SJSA1 (cell line): Measurements from ENCODE around the gene KDM2A. TPM values are rescaled to one million over a fixed set of nuclear protein-coding genes. Genes with fewer than 3 reads are reported as not detected.
"Not testable (repeated sequence)": the region's sequence is repeated elsewhere in the genome, so short reads cannot be mapped to it uniquely, and the experiment has no call there.

Source experiments
- DNase-seq, 2 experiments: peaks; one replicate each; pipeline ENCODE4 v3.0.0-alpha.2; 2015 to 2020; ENCODE audit warnings: low spot score in 2 of 2, low read depth in 1 of 2
- H3K27ac ChIP-seq: fragments of 250-450 bp; sonication (Bioruptor Pico); 2 replicates; pipeline ENCODE4 v1.5.1; 2020; ENCODE audit warnings: mild to moderate bottlenecking, moderate library complexity
- H3K27me3 ChIP-seq: fragments of 250-450 bp; sonication (Bioruptor Pico); replicated peaks from 2 replicates; pipeline ENCODE4 v1.5.1; 2020; ENCODE audit warnings: mild to moderate bottlenecking, moderate library complexity
- H3K36me3 ChIP-seq: fragments of 250-450 bp; sonication (Bioruptor Pico); 2 replicates; pipeline ENCODE4 v1.5.1; 2020; ENCODE audit warnings: mild to moderate bottlenecking
- H3K4me1 ChIP-seq: fragments of 250-450 bp; sonication (Bioruptor Pico); replicated peaks from 2 replicates; pipeline ENCODE4 v1.6.1; 2021; ENCODE audit warnings: mild to moderate bottlenecking
- H3K4me3 ChIP-seq: fragments of 250-450 bp; sonication (Bioruptor Pico); 2 replicates; pipeline ENCODE4 v1.5.1; 2020; ENCODE audit warnings: mild to moderate bottlenecking
- H3K9me3 ChIP-seq: fragments of 250-450 bp; sonication (Bioruptor Pico); replicated peaks from 2 replicates; pipeline ENCODE4 v1.5.1; 2020; ENCODE audit warnings: mild to moderate bottlenecking
- total RNA-seq: library from RNA; depleted of rRNA; stranded (reverse); fragments of >200 nt; shearing (Covaris generic); gene quantifications from 2 replicates; pipeline ENCODE4 v1.2.3, GENCODE V29; 2014

KDM2A gene
- total RNA-seq, 1 experiment from 2014 or later, result 41.2 TPM

DNA sequence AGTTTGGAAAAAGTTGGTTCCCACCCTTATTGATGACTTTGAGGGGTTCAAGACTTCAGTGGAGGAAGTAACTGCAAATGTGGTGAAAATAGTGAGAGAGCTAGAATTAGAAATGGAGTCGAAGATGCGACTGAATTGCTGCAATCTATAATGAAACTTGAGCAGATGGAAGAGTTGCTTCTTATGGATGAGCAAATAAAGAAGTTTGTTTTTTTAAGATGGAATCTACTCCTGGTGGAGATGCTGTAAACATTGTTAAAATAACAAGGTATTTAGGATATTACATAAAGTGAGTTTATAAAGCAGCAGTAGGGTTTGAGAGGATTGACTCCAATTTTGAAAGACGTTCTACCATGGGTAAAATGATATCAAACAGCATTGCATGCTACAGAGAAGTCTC, 83.0 kb downstream of the KDM2A start:
- DNase-seq, result no peak
- peaks cover 26% of the 10 kb centered on the region for H3K36me3 ChIP-seq
- no peaks in the 10 kb centered on the region for H3K9me3 ChIP-seq
- no peak overlapping the region for H3K4me3 ChIP-seq
- H3K27ac ChIP-seq, result no peak overlapping the region
- peaks cover 24% of the 10 kb centered on the region for H3K4me1 ChIP-seq
- no peaks in the 10 kb centered on the region for H3K27me3 ChIP-seq

DNA sequence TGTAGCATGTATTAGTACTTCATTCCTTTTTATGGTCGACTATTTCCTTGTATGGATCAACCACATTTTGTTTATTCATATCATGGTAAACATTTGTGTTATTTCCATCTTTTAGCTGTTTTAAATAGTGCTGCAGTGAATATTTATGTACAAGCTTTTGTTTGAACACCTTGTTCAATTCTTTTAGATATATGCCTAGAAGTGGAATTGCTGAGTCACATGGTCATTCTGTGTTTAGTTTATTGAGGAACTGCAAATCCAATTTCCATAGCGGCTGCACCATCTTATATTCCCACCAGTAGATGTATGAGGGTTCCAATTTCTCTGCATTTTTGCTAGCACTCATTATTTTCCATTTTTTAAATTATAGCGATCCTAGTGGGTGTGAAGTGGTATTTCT, 85.8 kb downstream of the KDM2A start:
- DNase-seq, result no peak
- Histone ChIP-seq H3K4me1 (peaks cover 25% of the 10 kb centered on the region), H3K36me3 (peaks cover 28% of the 10 kb centered on the region), H3K27ac (no peak overlapping the region), H3K9me3 (no peaks in the 10 kb centered on the region), H3K27me3 (no peaks in the 10 kb centered on the region), H3K4me3 (no peak overlapping the region)

DNA sequence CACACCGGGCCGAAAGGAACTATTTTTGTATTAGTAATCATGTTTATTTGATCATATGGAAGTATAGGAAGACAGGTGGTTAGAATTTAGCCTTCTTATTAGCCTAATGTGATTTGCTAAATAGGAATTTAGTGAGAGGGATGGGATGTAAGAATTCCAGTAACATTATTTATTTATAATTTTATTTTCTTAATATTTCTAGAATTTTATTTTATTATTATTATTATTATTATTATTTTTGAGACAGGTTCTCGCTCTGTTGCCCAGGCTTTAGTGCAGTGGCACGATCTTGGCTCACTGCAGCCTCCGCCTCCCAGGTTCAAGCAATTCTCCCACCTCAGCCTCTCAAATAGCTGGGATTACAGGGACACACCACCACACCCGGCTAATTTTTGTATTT, 90.2 kb downstream of the KDM2A start:
- H3K27me3 ChIP-seq, H3K27ac ChIP-seq, DNase-seq, H3K4me3 ChIP-seq, H3K9me3 ChIP-seq: not testable (repeated sequence)
- peaks cover 53% of the 10 kb centered on the region for H3K36me3 ChIP-seq
- H3K4me1 ChIP-seq, result peaks cover 10% of the 10 kb centered on the region

DNA sequence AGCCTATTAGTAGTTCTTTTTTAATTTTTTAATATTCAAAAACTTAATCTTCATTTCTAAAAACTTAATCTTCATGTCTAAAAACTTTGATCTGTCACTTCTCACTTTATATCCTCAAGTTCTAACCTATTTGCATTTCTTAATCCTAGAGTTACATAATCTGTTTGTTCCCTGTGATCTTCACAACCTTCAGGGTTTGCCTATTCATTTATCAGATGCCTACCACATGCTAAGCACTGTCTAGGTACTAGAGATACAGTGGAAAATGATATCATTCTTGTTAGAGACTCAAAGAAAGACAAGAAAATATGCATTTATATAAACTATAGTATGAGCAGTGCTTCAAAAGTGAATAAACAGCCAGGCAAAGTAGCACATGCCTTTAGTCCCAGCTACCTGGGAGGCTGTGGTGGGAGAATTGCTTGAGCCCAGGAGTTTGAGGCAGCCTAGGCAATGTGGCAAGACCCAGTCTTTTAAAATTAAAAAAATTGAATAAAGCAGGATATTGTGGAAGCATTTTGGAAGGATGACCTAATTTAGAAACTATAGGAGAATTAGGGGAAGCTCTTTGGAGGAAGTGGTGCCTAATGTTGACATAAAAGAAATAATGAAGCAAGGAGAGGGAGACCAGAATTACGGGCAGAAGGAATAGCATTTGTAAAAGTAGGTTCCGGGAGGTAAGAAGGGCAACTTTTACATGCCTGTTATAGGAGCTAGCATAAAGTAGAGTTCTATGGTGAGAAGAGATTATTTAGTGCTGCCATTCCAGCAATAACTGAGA, 92.8 kb downstream of the KDM2A start:
- Histone ChIP-seq H3K27me3 (no peaks in the 10 kb centered on the region), H3K4me1 (peaks cover 3% of the 10 kb centered on the region), H3K4me3 (no peak overlapping the region), H3K36me3 (peaks cover 69% of the 10 kb centered on the region), H3K27ac (no peak overlapping the region), H3K9me3 (no peaks in the 10 kb centered on the region)
- DNase-seq, result no peak

DNA sequence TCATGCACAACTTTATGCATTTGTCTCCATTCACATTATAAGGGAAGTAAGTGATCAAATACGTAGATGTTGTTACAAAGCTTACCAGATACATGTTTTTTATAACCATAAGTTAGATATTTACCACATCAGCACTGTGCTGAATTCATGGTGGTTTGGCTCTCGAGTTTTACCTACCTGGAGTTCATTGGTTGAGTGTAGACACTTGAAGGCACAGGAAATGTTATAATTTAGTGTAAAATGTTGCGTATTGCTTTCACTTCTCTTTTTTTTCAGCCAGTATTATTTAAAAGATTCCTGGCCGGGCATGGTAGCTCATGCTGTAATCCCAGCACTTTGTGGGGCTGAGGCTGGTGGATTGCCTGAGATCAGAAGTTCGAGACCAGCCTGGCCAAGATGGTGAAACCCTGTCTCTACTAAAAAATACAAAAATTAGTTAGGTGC, 94.1 kb downstream of the KDM2A start:
- no peak overlapping the region for H3K27ac ChIP-seq
- H3K36me3 ChIP-seq, result peaks cover 73% of the 10 kb centered on the region
- no peak for DNase-seq
- H3K4me1 ChIP-seq, result no peaks in the 10 kb centered on the region
- no peak overlapping the region for H3K4me3 ChIP-seq
- H3K9me3 ChIP-seq, result no peaks in the 10 kb centered on the region
- no peaks in the 10 kb centered on the region for H3K27me3 ChIP-seq

DNA sequence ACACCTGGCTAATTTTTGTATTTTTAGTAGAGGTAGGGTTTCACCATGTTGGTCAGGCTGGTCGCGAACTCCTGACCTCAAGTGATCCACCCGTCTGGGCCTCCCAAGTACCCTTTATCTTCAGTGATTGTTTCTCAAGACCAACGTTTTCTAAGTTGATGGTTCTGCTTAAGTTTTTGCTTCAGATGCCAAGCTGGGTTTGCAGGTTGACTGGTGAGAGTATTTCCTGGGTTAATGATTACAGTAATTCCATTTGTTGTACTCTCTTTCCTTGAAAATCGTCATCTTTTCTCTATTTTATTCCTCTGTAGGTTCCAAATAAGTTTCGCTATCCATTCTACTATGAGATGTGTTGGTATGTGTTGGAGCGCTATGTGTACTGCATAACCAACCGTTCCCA, 108.7 kb downstream of the KDM2A start:
- H3K36me3 ChIP-seq, result peaks cover 69% of the 10 kb centered on the region
- H3K27ac ChIP-seq, result no peak overlapping the region
- H3K27me3 ChIP-seq, result no peaks in the 10 kb centered on the region
- no peak overlapping the region for H3K4me3 ChIP-seq
- no peaks in the 10 kb centered on the region for H3K4me1 ChIP-seq
- H3K9me3 ChIP-seq, result no peaks in the 10 kb centered on the region
- DNase-seq, result no peak

DNA sequence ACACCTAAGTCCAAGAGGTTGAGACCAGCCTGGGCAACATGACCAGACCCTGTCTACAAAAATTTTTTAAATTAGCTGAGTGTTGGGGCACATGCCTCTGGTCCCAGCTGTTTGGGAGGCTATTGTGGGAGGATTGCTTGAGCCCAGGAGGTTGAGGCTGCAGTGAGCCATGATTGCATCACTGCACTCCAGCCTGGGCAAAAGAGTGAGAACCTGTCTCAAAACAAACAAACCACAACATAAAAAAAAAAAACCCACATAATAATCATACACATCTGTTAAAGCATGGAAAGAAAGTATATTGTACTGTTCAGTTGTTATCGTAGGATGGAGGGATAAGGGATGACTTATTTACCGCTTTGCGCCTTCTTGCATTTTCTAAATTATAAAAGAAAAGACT, 111.3 kb downstream of the KDM2A start:
- no peak overlapping the region for H3K4me3 ChIP-seq
- H3K36me3 ChIP-seq, result peaks cover 68% of the 10 kb centered on the region
- H3K9me3 ChIP-seq, result no peaks in the 10 kb centered on the region
- H3K4me1 ChIP-seq, result no peaks in the 10 kb centered on the region
- H3K27ac ChIP-seq, result no peak overlapping the region
- no peak for DNase-seq
- H3K27me3 ChIP-seq, result no peaks in the 10 kb centered on the region

DNA sequence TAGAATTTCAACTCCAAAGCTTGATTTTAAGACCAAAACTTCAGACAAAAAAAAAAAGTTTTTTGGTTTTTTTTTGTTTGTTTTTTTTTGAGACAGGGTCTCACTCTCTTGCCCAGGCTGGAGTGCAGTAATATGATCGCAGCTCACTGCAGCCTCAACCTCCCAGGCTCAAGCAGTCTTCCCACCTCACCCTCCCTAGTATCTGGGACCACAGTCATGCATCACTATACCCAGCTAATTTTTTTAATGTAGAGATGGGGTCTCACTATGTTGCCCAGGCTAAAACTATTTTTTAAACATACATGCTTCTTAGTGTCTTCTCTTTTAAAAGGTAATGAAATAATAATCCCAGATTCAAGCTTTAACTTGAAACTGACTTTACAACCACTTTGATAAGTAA, 111.8 kb downstream of the KDM2A start:
- no peaks in the 10 kb centered on the region for H3K4me1 ChIP-seq
- peaks cover 64% of the 10 kb centered on the region for H3K36me3 ChIP-seq
- H3K27me3 ChIP-seq, result no peaks in the 10 kb centered on the region
- H3K4me3 ChIP-seq, result no peak overlapping the region
- no peak overlapping the region for H3K27ac ChIP-seq
- no peak for DNase-seq
- H3K9me3 ChIP-seq, result no peaks in the 10 kb centered on the region

DNA sequence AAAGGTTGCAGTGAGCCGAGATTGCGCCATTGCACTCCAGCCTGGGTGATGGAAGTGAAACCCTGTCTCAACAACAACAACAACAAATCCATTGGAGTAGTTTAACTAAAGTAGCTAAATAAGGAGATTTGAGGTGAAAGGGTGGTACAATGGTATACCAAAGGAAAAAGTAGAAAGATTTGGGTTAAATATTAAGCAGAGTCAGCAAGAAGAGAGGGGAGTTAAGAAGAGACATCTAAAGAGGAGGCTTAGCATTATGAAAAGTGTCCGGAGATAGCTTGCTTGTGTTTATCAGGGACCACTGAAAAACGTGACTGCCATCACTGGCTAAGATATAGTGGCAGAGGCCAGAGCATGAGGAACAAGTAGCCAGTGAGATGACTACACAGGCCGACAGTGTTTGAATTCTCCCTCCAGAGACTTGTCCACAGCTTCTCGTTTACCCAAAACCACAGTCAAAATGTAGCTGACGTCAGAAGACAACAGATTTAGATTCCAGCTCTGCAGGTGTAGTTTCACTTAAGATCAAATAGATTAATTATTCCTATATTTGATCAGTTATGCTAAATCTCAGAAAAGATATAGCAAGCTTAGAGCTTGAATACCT, 114.6 kb downstream of the KDM2A start:
- Histone ChIP-seq H3K36me3 (peaks cover 48% of the 10 kb centered on the region), H3K9me3 (no peaks in the 10 kb centered on the region), H3K4me3 (no peak overlapping the region), H3K27me3 (no peaks in the 10 kb centered on the region), H3K27ac (no peak overlapping the region), H3K4me1 (peaks cover 1% of the 10 kb centered on the region)
- DNase-seq, result no peak

DNA sequence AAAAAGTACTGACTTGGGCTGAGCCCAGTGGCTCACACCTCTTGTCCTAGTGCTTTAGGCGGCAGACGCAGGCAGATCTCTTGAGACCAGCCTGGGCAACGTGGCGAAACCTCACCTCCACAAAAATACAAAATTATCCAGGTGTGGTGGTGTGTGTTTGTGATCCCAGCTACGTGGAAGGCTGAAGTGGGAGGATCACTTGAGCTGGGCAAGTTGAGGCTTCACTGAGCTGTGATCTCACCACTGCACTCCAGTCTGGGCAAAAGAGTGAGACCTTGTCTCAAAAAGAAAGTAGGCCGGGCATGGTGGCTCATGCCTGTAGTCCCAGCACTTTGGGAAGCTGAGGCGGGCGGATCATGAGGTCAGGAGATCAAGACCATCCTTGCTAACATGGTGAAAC, 115.5 kb downstream of the KDM2A start:
- H3K9me3 ChIP-seq, H3K4me1 ChIP-seq, H3K4me3 ChIP-seq, DNase-seq, H3K27me3 ChIP-seq, H3K27ac ChIP-seq: not testable (repeated sequence)
- peaks cover 40% of the 10 kb centered on the region for H3K36me3 ChIP-seq

DNA sequence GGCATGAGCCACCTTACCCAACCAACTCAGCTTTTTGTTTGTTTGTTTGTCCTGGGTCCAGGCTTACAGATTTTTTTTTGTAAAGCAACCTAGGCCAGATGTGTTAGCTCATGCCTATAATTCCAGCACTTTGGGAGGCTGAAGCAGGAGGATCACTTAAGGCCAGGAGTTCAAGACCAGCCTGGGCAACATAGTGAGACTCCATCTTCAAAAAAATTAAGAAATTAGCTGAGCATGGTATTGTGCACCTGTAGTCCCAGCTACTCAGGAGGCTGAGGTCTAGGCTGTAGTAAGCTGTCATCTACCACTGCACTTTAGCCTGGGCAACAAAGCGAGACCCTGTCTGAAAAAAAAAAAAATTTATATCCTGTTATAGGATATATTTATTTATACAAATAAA, 118.5 kb downstream of the KDM2A start:
- Histone ChIP-seq H3K27ac (no peak overlapping the region), H3K4me3 (no peak overlapping the region), H3K36me3 (peaks cover 29% of the 10 kb centered on the region), H3K9me3 (no peaks in the 10 kb centered on the region), H3K4me1 (peaks cover 30% of the 10 kb centered on the region), H3K27me3 (no peaks in the 10 kb centered on the region)
- DNase-seq, result no peak

DNA sequence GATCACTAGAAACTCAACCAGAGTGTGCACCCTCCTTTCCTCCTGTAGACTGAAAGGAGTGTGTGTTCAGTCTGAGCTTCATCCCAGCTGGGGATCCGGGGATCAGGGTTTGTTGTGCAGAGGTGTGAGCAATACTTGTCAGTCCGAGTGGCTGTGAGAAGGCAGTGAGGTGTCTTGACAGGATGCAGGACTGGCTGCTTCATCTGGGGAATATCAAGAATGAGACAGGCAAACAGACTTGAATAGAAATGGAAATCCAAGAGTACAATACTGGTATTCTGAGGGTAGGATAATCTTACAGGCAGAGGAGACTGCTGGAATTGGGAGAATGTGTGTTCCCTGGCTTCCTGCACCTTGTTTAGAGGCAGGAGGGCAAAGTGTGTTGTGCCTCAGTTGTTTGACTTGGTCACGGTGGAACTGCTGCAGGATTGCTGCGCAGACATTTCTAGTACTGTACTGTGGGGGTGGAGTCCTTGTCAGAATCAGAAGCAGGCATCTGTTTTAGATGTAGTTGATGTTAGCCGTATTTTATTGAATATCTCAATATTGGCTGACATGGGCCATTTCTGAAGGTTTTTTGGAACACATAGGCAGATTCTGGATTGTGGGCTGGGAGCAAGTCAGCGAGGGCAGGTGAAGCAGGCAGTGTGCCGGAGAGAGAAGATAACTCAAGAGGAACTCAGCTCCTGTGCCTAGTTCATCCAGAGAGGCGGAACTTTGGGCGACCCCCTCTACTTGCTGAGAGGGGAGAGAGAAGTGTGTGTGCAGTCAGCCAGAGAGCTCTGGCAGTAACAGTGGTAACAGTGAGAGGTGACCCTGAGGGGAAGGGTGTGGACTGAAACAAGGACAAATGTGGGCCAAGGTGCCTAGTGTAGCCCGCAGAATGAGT, 120.1 kb downstream of the KDM2A start:
- Histone ChIP-seq H3K27me3 (no peaks in the 10 kb centered on the region), H3K4me1 (peaks cover 30% of the 10 kb centered on the region), H3K27ac (no peak overlapping the region), H3K4me3 (peak overlapping the region; percentile 47), H3K9me3 (no peaks in the 10 kb centered on the region), H3K36me3 (peaks cover 34% of the 10 kb centered on the region)
- no peak for DNase-seq

DNA sequence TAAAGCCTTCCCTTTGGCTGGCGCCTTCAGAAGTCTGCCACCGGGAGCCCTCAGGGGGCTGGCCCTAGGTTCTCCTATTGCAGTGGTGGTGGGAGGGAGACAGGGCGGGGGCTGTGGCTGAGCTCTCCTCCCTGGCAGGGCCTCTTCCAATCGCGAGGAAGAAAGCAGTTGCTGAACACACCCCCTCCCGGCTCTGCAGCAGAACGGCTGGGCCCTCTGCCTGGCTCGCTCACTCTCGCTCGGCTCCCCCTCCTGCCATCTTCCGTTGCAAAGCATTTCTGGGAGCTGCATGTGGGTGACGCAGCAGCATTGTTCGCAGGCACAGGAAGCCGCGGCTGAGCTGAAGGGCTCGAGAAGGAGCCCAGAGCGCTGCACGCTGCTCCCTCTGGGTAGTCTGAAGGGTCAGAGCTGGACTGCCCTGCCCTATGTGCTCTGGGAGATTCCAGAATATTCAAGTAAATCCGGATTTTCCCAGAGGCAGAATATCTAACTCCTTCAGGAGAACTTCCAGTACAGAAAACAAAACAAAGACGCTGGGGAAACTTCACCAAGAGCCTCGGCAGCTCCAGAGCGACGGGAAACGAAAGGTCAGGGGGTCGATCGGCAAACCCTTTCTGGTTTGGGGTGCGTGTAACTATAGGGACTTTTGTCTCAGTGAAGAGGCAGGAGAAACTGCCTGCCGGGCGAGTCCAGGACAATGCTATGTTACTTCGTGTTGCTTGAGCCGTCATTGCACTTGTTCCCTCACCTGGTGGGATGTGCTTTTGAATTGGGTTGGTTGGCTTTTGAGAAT, 120.9 kb downstream of the KDM2A start:
- Histone ChIP-seq H3K4me1 (peaks cover 30% of the 10 kb centered on the region), H3K36me3 (peaks cover 35% of the 10 kb centered on the region), H3K27ac (peak overlapping the region; percentile 84), H3K27me3 (no peaks in the 10 kb centered on the region), H3K9me3 (no peaks in the 10 kb centered on the region), H3K4me3 (peak overlapping the region; percentile 47)
- peak; percentile 100 for DNase-seq
